Upper lobe of left lung (tissue), 4 donors: Measurements from ENCODE around the gene ZNF138.

Experiments
- CTCF ChIP-seq, 6 experiments: fragments of 450-650 bp in 4 of 6; fragments of 200-600 bp in 2 of 6; sonication (generic) in 2 of 6; IDR thresholded peaks; one replicate each; pipeline ENCODE4 v1.5.1; 2016 to 2019; ENCODE audit warnings: antibody characterized with exemption in 6 of 6
- POLR2A ChIP-seq, 4 donors: fragments of 450-650 bp; IDR thresholded peaks; one replicate each; pipeline ENCODE4 v1.5.1; 2016 to 2017; ENCODE audit warnings: antibody characterized with exemption in 4 of 4, mild to moderate bottlenecking in 2 of 4

- TF ChIP-seq POLR2A (IDR thresholded peaks at IDR 0.05), result no peak
- no peak for TF ChIP-seq CTCF (IDR thresholded peaks at IDR 0.05)
Measured at GRCh38 chr7:64853679-64854078, 59.5 kb downstream of the ZNF138 start.
